NCI-H2196 treated with DMSO at 0.1 percent for 48 hours (cell line): ENCODE results near the gene LIMK2.
"Not testable (repeated sequence)": the region's sequence is repeated elsewhere in the genome, so short reads cannot be mapped to it uniquely, and the experiment has no call there.

Experiments used
- DNase-seq: peaks from one replicate; lab custom pipeline; 2025; ENCODE audit not compliant: unreplicated experiment; lab: John Stamatoyannopoulos, UW

LIMK2 gene

GRCh38 chr22:31288496-31289240 lies 76.6 kb downstream of the LIMK2 start:
- DNase-seq = no peak

- no peak for DNase-seq
Measured at GRCh38 chr22:31289344-31289743, 77.2 kb downstream of the LIMK2 start.

DNA sequence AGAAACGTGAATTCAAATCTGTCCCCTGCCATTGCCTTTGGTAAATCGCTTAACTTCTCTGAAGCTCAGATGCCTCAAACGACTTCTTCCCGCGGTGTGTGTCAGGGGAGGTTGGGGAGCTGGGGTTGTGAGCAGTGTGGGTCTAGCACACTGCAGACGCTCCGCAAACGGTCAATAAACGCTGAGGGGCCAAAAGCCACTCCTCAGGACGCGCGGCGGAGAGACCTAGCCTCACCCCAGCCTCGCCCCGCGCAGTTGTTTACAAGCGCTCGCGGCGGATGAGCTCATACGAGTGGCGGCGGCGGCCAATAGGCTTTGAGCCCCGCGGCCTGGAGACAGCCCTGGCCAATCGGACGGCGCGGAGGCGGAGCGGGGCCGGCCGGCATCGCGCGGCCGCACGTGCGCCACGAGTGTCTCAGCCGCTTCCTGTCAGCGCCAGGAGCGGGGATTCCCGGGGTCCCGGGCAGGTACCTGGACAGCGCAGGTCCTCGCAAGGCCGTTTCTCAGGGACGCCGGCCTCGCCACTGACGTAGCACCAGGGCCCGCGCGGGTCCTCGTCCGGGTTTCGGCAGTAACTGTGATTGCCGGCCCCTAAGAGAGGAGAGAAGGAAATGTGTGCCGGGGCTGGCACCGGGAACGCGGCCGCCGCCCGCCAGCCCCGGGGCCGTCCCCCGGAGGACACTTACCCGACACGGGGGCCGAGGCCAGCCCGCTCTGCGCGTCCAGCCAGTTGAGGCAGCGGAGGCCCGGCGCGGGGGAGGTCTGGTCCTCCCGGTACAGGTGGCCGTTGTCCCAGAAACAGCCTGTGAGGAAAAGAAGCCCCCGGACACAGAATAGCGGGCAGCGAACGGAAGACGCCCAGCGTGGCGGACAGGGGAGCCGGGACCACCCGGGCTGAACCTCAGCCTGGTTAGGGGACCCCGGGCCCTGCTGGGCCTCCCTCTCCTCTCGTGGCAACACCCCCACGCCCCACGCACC lies 78.7 kb downstream of the LIMK2 start:
- peak; percentile 49 for DNase-seq

GRCh38 chr22:31291481-31292235 lies 79.6 kb downstream of the LIMK2 start:
- DNase-seq = no peak

DNA sequence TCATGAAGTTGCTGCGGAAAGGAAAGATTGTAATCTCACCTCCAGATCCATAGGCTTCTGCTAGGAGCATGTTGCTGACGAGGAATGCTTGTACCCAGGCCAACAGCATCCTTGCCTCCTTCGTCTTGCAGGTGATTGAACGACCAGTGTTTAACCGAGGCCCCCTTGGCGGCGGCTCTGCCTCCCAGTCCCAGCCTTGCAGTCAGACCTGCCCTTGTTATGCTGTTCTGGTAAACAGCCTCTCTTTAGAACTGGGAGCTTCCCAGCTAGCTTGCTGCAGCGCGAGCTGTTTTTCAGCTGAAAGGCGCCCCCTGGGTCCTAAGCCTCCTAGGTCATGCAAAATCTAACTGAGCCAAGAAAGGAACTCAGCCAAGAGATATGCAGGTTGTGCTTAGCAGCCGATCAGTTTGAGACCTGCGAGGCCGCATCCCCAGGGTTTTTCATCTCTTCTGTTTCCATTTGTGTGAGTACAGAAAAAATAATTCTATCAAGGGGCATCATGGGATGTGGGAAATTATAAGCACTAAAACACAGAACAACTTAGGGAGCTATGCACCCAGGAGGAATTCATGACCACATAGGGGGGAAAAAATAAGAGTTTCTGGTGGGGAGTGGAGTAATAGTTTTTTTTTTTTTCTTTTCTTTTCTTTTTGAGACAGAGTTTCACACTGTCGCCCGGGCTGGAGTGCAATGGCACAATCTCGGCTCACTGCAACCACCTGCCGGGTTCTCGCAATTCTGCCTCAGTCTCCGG lies 80.3 kb downstream of the LIMK2 start, which contains the start of gene PIK3IP1:
TSS of gene PIK3IP1 (minus strand) at position 253 of the 754 bp plus-strand sequence. CDS start at position 109, 144 bp downstream.
- DNase-seq = peak; percentile 48

- no peak for DNase-seq
Measured at GRCh38 chr22:31295360-31295759, 83.3 kb downstream of the LIMK2 start.

GRCh38 chr22:31295831-31296657 lies 83.9 kb downstream of the LIMK2 start:
- no peak for DNase-seq

DNA sequence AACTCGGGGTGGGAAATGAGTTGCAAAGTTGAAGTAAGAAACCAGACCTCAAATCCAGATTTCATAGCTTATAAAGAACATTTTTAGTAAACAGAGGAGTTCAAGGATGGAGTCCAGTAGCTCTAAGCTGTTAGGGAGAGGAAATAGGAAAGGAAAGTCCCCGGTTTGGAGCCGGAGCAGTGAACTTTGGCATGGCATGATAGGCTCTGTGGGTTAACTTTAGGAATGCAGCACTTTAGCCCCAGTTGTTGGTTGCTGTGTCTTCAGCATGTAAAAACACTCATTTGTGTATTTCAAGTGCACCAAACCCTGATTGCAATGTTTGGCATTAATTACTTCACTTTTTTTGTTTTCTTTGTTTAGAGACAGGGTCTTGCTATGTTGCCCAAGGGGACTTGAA lies 88.8 kb downstream of the LIMK2 start:
- DNase-seq = no peak

- no peak for DNase-seq
Measured at GRCh38 chr22:31302006-31302405, 89.9 kb downstream of the LIMK2 start.

- no peak for DNase-seq
Measured at GRCh38 chr22:31302537-31302936, 90.4 kb downstream of the LIMK2 start.

DNA sequence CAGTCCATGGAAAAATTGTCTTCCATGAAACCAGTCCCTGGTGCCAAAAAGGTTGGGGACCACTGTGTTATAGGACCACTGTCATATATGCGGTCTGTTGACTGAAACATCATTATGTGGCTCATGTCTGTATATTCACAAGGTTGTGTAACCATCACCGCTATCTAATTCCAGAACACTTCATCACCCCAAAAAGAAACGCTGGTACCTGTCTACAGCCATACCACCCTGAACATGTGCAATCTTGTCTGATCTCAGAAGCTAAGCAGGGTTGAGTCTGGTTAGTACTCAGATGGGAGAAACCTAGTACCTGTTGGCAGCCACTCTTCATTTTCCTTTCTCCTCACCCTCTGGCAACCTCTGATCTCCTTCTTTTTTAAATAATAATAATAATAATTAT lies 93.1 kb downstream of the LIMK2 start:
- DNase-seq = no peak

DNA sequence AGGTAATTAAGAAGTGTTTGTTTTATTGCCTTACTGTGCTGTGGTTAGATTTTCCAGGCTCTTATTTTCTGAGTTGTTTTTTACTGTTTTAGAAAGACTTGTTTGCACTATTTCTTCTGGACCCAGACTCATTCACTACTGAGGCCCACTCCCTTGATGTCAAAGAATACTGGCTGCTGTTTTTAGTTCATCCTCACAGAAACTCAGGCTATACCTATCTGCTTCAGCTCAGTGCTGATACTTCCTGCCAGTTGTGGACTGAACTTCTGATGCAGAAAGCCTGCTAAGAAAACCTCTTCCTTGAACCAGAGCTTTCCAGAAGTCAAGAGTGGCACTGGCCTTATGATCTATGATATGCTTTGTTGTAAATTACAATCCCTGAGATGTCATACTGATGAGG lies 96.1 kb downstream of the LIMK2 start:
- DNase-seq = no peak

GRCh38 chr22:31313366-31314147 lies 101.5 kb downstream of the LIMK2 start:
- DNase-seq = peak; percentile 80

DNA sequence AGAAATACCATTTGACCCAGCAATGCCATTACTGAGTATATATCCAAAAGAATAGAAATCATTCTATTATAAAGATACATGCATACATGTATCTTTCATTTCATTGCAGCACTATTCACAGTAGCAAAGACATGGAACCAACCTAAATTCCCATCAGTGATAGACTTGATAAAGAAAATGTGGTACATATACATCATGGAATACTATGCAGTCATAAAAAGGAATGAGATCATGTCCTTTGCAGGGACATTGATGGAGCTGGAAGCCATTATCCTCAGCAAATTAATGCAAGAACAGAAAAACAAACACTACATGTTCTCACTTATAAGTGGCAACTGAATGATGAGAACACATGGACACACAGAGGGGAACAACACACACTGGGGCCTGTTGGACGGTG lies 102.1 kb downstream of the LIMK2 start:
- DNase-seq = not testable (repeated sequence)

- no peak for DNase-seq
Measured at GRCh38 chr22:31321421-31321820, 109.3 kb downstream of the LIMK2 start.

- no peak for DNase-seq
Measured at GRCh38 chr22:31323578-31324550, 111.8 kb downstream of the LIMK2 start.

- DNase-seq = no peak
Measured at GRCh38 chr22:31326877-31327276, 114.8 kb downstream of the LIMK2 start.
